Stimulated activated CD8-positive, alpha-beta memory T cell treated with anti-CD3 and anti-CD28 coated beads, Interleukin-15, amount 100 ng/mL, for 4 hours (primary cell): ENCODE data around the gene SNAI3.

Experiments used
- DNase-seq, 2 donors: peaks; one replicate each; pipeline ENCODE4 v3.0.0-alpha.2; 2020; ENCODE audit warnings: low read depth in 2 of 2

The SNAI3 gene

DNA sequence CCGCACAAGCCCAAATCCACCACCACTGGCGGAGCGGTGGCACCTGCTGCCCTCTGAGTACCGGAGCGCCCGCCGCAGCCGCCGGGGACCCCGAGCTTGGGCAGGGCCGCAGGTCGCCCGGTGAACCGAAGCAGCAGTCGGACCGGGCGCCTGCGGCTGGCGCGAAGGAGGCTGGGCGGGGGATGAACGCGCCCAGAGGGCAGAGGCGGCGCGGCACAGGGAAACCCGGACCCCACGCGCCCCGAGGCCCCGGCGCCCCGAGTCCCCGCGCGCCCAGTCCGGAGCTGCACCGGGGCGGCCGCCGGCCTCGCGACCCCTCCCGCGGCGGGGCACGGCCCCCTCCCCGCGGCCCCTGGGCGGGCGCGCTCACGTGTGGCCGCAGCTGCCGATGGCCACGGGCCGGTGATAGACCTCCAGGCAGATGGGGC lies 19.5 kb upstream of the SNAI3 start:
- DNase-seq: no peak

DNA sequence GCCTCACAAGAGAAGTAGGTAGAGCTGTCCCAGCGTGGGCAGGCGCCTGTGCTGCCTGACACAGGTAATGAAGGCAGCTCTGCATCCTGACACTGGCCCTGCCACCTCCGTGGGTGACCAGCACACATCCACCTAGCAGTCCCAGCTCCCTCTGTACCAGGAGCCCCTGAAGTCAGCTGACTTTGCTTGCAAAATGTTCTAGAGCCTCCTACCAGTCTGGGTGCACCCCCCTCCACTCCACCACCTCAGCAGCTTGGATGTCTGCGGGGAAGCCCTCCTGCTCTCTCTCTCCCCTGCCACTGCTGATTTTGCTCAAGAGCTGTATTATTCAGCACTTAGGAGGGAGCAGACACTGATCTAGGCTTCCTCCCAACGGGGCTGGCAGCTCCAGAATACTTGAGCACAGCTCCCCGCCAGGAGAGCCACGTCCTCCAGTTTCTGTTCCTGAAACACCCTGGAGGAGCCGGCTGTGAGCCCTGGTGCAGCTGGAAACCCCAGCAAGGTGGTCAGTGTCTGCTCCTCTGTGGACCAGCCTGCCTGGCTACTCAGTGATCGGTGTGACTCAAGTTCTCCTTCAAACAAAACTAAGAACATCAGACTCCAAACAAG lies 18.9 kb upstream of the SNAI3 start:
- DNase-seq: no peak

DNA sequence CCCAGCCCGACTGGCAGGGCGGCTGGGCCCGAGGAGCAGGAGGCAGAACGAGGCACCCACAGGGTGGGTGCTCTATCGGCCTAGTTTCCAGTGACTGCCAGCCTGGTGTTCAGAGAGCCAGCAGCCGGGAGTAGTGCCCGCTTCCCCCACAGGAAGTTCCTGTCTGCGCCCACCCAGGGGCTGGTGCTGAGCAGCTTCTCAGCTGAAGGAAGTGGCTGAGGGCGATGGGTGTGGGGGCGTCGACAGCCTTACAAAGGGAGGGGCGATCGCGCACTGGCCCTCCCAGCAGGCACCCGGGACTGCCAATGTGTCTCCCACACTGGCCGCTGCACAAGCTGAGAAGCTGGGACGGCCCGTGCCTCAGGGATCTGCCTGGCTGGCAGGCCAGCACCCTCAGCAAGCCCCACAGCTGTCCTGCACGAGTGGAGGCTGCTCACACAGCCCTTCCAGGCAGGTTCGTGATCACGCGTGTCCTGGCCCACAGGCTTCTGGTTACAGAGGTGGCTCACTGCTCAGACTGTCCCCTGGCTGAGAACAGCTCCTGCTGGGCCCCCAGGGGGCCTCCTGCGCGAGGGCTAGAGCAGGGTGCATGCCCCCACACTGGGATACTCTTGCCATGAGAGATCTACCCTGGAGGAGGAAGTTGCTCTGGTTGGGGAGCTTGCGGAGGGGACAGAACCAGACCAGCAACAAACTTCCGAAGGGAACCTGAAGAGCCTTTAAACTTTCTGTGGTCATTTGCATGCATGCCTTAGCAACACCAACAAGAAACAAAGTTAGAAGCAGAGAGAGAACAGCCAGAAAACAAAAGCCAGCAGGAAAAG lies 17.4 kb upstream of the SNAI3 start:
- peak; percentile 58 to 69 for DNase-seq

DNA sequence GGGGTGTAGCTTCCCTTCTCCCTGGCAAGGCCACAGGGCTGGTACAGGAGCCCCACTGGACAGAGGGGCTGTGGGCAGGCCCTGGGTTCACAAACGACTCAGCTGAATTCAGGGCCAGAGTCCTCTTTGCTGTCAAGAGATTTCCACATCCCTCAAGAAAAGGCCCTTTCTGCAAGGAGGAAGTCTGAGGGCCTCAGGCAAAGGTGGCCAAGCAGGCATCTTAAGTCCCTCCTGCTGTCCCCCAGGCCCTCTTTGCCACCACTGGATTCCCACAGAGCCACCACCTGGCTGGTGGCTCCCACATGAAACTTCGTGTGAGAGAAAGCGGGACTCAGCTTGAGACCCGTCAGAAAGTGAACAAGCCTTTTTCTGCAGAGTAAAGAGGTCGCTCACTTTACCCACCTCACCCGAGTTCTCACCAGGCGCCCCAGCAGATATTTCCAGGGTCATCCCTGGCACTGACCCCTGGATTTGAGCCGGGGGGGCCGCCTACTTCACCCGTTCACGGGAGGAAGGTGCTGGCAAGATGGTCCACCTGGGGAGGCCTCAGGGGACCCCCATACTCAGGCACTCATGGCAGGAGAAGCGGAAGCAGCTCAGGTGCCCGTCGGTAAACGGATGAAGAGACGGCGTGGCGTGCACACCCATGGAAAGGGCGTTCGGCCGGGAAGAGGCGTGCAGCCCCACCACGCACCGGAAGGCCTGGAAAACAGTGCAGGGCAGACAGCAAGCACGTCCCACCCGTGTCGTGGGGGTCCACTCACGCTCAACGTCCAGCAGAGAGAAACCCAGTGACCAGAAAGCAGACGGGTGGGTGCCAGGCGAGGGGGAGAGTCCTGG lies 16.3 kb upstream of the SNAI3 start:
- no peak for DNase-seq

DNA sequence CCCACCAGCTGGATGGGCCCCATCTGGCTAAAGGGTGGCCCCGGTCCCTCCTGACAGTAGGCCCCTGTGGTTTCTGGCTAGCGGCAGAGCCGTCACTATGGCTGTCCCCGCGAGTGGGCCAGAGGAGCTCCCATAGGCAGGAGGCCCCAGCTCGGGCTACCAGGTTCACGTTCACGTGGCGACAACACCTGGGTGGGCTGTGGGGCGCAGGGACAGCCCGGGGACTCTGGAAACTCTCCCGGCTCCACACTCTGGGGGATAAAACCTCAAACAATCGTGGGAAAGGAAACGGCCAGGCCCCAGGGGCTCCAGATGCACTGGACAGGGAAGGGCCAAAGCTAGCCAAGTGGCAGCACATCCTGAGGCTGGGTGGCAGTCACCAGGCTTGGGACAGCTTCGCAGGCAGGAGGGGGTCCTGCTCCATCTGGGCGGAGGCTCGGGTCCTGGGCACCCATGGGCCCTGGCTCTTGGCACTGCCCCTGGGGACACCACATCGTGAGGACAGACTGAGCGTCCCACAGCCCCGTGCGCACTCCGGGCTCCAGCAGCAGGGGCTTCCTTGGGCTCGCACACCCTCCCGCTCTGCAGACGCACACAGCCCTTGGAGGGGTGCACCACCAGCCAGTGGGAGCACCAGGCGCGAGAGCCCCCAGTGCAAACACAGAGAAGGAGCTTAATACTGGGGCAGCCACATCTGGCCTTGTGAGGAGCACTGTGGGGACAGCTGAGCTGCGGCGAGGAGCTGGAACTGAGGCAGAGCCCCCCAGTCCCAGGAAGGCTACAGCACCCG lies 15.5 kb upstream of the SNAI3 start:
- no peak for DNase-seq

DNA sequence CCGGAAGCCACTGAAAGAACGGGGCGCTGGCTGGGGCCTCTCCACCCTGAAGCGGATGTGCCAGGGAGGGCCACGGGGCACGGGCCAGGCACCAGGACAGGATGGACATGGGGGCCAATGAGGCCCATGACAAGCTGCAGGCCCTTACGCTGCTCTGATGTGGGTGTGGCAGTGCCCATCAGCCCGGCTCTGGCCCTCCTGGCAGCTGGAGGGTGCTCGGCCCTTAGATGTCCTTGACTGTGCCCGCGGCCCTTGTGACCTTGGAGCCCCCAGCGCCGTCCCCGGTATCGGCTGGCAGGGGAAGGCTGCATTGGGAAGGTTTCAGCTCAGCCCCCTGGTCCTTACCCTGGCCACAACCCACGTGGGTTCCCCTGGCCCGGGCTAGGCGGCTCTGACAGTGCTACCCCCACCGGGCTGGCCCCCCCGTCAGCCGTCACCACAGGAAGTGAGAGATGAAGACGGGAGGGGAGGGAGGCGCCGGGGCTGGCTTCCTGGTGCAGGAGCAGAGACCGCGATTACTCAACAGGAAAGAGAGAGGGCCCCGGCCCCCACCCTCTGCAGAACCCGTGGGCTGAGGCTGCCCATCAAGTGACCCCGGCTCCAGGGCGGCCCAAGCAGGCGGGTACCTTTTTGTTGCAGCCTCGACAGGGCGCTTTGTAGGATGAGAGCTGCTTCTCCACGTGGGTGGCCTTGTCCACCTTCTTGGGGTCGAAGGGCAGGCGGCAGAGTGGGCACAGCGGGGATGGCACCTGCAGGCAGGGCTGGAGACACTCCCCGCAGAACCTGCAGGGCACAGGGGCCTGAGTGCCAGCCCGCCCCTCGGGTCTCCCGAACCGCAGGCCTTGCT lies 14.6 kb upstream of the SNAI3 start:
- peak; percentile 93 to 94 for DNase-seq

DNA sequence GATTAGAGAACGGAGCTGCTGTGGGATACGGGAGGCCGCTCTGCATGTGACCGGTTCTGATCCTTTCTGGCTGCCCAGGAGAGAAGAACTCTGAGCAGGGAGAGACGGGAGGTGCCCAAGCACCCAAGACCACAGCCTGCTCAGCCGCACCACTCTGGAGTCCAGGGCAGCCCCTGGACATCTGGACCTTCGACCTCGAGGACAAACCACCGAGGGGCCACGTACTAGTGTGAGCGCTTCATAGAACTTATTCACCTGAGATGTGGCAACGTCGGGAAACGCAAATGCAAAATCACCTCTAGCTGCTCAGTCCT lies 14.0 kb upstream of the SNAI3 start:
- no peak for DNase-seq

DNA sequence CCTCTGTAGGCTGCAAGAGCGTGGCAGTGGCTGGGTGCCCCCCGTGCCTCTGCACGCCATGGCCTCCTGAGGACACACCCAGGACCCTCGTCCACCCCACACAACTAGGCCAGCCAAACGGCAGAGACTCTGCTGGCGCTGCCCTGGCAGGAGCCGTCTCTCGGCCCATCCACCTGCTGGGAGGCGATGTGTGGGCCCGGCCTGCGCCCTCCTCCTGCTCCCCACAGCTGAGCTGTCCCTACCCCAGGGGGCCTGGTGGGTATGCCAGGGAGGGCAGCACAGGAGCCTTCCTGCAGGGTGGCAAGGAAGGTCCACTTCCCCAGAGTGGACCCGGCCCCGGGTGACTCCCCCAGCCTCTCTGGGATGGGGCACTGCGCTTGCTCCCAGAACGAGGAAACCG lies 12.9 kb upstream of the SNAI3 start:
- DNase-seq: no peak

DNA sequence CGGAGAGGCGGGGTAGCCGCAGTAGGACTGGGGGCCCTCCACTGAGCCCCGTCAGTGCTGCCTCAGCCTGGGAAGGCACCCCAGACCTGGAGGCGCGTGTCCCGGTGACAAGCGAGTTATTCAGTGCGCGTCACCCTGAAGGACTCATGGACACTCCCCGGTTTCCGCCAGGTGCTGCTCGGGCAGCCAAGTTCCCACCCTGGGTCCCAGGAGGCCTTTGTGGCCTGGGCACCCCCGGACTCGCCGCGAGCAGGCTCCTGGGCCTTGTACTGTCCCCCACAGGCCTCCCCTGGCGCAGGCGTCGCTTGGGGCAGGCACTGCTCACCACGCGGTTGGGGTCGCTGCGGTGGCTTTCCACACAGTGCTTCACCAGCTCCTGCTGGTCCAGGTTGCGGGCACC lies 12.3 kb upstream of the SNAI3 start:
- DNase-seq: no peak

DNA sequence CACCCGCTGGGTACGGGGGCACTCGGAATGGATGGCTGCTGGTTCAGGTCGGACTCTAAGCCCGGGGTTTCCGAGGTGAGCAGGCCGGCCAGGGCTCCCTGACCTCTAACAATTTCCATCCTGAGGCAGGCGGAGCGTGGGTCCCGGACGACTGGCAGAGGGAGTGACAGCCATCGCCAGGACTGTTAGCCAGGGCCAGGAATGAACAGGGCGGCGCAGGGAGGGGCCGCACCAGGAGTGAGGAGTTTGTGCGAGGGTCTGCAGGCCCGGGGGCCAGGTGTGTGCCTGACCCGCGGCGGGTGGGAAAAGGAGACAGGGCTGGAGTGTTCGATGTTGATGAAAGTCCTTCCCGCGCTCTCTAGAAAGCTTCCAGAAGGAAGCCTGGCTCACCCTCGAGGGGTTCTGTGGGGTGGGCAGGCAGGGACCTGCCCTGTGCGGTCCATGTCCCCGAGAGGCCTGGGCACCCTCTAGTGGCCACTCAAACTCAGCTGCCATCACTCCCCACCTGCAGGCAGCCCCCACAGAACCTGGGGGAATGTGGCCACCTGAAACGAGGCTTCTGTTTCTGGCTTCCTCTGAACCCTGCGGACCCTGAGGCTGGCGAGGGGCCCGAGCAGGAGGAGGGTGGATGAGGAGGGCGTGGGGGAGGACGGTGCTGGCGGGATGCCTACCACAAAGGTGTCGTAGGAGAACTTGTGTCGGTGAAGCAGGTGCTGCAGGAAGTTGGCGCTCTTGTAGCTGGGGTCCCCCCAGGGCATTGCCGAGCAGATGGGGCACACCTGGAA lies 11.7 kb upstream of the SNAI3 start:
- no peak for DNase-seq

DNA sequence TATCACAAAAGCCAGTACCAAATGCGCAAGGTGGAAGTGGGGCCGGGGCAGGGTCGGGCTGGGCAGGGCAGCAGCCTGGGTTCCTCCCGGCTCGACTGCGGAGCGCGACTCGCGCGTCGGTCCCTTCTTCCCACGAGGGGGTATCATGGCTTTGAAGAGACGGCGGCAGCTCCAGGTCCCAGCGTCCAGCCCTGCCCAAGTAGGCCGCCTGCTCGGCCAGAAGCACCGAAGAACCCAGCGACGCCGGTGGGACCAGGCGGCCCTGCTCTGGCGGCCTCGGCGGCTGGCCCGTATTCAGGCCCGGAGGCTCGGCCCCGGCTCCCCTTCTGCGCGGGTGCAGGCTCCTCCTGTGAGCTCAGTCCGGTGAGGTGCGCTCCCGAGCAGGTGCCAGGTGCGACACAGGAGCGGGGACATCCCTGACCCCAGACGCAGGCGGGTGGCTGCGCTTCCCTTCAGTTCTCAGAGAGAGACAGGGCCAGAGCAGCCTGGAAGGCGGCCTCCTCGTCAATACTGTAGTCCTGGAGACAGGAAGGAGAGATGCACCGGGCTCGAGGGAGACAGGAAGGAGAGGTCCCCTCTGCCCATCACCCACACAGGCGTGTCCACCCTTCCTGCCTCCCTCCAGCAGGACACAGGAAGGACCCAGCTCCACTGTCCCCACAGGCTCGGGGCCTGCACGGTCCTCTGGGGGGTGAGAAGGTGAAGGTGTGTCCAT lies 11.0 kb upstream of the SNAI3 start:
- no peak for DNase-seq

DNA sequence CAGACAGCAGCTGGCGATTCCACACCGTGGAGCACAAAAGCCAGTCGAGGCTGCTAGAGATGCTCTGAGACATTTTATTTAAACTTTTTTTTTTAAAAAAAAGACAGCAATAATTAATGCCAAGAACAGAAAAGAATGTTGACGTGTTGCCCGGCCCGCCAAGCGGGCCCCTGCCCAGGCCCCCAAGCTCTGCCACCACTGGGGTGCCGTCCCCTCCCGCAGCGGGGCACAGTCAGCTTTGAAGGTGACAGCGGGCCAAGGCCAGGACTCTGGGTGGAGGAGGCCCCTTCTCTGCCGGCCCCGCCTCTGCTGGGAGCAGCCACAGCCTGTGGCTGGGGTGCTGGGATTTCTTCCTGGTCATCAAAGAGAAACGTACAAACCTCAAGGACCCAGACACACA lies 10.1 kb upstream of the SNAI3 start:
- no peak for DNase-seq

DNA sequence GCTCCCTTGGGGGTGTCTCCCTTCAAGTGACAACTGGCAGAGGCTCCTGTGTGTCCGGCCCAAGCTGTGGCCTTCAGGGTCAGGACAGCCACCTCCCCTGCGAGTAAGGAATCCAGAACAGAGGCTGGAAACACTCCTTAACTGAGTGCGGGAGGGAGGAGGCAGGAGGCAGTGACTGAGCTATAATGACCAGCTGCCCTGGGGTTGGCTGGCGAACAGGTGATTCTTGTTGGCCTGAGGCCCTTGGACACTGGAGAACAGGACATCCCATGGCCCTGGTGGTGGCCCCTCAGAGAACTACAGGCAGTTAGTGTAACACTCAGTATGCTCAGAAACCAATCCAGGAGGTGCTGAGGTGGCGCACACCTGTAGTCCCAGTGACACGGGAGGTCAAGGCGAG lies 9.4 kb upstream of the SNAI3 start:
- DNase-seq: no peak

DNA sequence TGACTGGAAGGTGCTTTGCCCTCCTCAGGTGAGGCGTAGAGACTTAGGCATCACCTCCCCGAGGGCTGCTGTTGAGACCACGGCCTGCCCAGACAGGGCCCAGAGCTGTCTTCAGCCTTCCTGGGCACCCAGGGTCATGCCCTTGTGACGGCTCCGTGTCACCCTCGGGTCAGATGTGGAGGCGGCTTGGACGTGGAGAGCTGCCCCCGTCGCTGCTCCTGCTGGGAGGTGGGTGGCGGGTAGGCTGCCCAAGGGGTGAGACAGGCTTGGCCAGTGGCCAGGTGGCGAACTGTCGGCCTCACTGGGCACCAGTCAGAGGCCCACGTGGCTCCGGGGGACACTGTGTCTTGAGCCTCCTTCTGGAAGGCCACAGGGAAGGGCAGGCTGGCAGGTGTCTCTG lies 8.9 kb upstream of the SNAI3 start:
- no peak for DNase-seq

DNA sequence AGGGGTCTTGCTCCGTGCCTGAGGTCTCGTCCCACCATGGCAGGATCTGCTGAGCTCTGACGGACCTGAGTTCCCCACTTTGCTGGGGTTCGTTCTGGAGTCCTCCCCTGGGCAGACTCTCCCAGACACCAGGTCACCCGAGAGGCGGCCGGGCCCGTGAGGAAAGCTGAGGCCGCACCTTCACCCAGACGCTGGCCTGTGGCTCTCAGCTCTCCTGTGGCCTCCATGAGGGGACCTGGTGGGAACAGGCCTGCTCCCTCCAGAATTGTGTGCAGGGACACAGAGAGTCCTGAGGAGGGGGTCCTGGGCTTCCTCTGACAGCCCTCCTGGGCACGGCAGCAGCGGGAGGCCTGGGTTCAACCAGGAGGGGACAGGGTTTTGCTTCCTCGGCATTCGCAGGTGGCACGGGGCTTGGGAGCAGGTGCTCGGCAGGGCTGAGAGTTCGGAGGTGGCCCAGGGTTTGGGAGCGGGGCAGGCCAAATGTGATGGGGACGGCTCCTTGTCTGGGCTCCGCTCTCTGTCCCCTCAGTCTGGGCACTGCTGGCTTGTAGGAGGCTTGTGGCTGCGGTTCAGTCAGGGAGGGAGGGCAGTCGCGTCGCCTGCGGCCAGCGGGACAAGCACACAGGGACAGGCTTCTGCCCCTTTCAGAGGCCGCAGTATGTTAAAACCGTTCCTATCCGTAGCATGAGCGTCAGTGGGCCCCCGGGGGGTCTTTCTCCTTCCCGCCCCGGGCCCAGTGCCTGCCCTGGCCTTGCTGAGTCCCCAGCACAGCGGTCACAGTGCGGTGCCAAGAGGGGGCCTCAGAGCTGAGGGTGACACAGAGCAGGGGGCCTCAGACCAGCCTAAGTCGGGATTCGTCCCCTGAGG lies 8.1 kb upstream of the SNAI3 start:
- DNase-seq: no peak

DNA sequence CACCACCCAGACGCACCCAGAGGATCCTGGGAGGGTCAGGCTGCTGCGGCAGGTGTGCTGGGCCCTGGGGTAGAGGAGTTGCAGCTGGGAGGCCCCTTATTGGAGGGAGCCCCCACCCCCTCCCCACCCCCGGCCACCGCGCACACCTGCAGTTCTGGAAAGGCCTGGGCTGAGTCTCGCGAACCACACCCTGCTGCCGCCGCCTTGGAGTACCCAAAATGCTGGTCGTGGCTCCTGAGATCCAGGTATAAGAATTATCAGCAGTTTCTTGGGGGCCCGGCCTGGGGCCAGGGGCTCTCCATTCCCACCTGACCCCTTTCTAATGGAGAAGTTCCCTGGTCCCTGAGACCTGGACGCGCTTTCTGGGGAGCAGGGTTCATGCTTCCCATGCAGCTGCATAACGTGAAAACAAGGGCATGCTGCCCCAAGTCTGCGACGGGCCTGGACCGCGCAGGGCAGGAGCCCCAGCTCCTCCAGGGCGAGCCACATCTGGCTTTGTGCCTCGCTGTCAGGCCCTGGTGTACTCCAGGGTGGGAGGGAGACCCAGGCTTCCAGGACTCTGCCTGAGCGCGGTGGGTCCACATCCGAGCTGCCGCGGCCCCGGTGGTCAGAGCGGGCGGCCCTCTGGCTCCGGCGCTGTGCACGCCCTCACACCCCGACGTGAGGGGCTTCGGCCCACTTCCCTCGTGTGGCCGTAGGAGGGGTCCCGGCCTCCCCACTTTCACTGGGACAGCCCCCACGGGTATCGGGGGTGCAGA lies 7.3 kb upstream of the SNAI3 start:
- no peak for DNase-seq

DNA sequence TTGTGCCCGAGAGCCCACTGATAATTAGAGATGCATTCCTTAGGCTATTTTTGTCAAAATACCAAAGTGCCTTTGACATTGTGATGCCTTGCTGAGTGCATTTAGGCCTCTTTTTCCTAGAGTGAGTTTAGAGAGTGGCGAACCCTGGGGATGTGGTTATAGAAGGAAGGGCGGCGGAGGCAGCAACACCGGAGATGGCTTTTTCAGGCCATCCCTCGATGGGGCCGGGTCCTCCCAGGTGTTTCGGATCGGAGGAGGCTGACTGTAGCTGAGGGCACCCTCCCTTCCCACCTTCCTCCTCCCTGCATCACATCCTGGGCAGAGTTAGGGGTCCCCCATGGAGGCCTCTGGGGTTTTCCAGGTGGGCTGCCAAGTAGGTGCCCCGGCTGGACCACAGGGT lies 6.6 kb upstream of the SNAI3 start:
- DNase-seq: no peak
